Activated T-helper 1 cell treated with anti-CD3 and anti-CD28 coated beads, Interleukin-2, amount 50 U/mL, for 16 hours (primary cell): ENCODE results near the gene COL4A3.

Experiments used
- DNase-seq, 2 donors: peaks; one replicate each; pipeline ENCODE4 v3.0.0-alpha.2; 2020; ENCODE audit warnings: low read depth in 1 of 2, low spot score in 1 of 2

Gene COL4A3

DNA sequence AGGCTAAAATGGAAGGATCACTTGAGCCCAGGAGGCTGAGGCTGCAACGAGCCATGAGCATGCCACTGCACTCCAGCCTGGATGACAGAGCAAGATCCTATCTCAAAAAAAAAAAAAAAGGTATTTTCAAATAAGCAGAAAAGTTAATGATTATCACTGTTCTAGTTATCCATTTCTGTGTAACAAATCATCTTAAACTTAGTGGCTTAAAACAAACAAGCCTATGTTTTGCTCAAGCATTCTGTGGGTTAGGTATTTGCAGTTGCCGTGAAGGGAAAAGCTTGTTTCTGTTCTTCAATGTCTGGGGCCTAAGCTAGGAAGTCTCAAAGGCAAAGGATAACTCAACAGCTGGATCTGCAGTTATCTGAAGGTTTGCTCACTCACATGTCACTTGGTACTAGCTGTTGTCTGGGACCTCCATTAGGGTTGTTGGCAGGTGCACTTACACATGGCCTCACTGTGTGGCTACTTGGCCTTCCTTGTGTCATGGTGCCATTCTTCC lies 174.7 kb downstream of the COL4A3 start:
- DNase-seq, result no peak

GRCh38 chr2:227340106-227340505 lies 175.7 kb downstream of the COL4A3 start:
- DNase-seq, result no peak

DNA sequence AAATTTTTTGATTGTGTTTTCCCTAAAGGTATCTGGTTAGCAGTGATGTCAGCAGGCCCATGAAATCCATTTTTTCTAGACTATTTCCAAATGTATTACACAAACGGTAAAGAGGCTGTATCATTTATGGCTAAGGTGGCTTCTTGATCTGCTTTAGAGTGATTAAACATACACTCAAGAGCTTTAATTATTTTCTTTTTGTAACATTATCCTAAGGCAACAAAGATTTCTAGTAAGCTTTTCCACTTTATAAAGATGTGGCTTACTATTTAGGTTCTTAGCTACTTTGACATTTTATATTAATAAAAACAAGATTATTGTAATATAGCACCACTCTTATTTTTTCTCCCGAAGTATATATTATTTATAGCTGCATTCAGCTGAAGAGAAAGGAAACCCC lies 177.1 kb downstream of the COL4A3 start:
- DNase-seq, result no peak

- DNase-seq, result no peak
Measured at GRCh38 chr2:227344231-227344630, 179.8 kb downstream of the COL4A3 start.

- DNase-seq, result no peak
Measured at GRCh38 chr2:227347117-227347516, 182.7 kb downstream of the COL4A3 start.

GRCh38 chr2:227348324-227348723 lies 183.9 kb downstream of the COL4A3 start:
- no peak for DNase-seq

GRCh38 chr2:227349989-227350612 lies 185.7 kb downstream of the COL4A3 start:
- no peak for DNase-seq

- DNase-seq, result no peak
Measured at GRCh38 chr2:227351639-227352038, 187.2 kb downstream of the COL4A3 start.

DNA sequence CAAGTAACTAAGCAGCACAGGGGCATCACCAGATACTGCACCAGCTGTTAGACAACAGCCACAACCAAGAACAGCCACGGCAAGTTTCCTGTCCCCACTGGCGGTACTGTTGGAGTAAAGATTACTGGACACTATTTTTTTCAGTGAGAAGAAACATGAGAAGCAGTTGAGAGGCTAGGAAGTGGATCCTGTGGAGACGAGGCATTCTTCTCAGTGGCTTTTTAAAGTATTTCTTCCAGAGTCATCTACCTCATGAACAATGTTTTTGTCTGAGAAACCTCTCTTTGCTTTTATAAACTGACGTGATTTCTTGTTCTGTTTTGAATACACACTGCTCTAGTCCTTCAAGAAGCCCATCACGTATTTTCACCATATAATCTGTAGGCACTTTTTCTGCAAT lies 195.9 kb downstream of the COL4A3 start:
- DNase-seq, result no peak

GRCh38 chr2:227363756-227364155 lies 199.3 kb downstream of the COL4A3 start:
- no peak for DNase-seq
